Pancreas (tissue), 10 donors: Measurements from ENCODE around the gene MOB3B. TPM values are rescaled to one million over a fixed set of nuclear protein-coding genes. Genes with fewer than 3 reads are reported as not detected.

Source experiments
- ATAC-seq, 4 donors: fragments of 200-7000 bp; cut with Tn5 transposase; one replicate each; pipeline versions ENCODE4 v1.8.0 to v1.9.1; 2020; ENCODE audit warnings: mild to moderate bottlenecking in 4 of 4, moderate library complexity in 4 of 4
- DNase-seq, 6 donors: peaks; one replicate each; pipeline ENCODE4 v3.0.0-alpha.2; 2020
- FAIRE-seq: peaks from 2 replicates; lab custom pipeline; 2012; peaks lifted over from hg19 to GRCh38; lab: Jason Lieb, UNC
- H3K27ac ChIP-seq, 4 donors: fragments of 200-600 bp; sonication (generic); 1 replicate in 3 of 4; 2 replicates in 1 of 4; pipeline versions ENCODE4 v1.5.0 to v1.8.0; 2020
- H3K27me3 ChIP-seq, 4 donors: fragments of 200-600 bp; one replicate each; pipeline ENCODE4 v1.8.0; 2021
- H3K36me3 ChIP-seq, 3 donors: fragments of 200-600 bp; sonication (generic) in 1 of 3; one replicate each; pipeline versions ENCODE4 v1.5.0 to v1.8.0; 2020 to 2021
- H3K4me1 ChIP-seq, 3 donors: fragments of 200-600 bp; one replicate each; pipeline ENCODE4 v1.8.0; 2021
- H3K4me3 ChIP-seq, 4 donors: fragments of 200-600 bp; sonication (generic) in 2 of 4; one replicate each; pipeline versions ENCODE4 v1.5.0 to v1.8.0; 2020 to 2021
- H3K9me3 ChIP-seq, 4 donors: fragments of 200-600 bp; one replicate each; pipeline ENCODE4 v1.8.0; 2021
- CTCF ChIP-seq, 4 donors: fragments of 200-600 bp; sonication (generic) in 3 of 4; IDR thresholded peaks; one replicate each; pipeline versions ENCODE4 v1.5.0 to v1.8.0; 2021; ENCODE audit warnings: antibody characterized with exemption in 4 of 4
- WGBS, 2 donors: extraction: QIAGEN DNeasy Blood & Tissue Kit; methylation state at CpG; one replicate each; pipeline ENCODE4 v1.1.7; 2013; 5-methylcytosine and 5-hydroxymethylcytosine counted together
- intact Hi-C, 3 donors: fragments of 100-400 bp; cut with DNase I; formaldehyde crosslinking; loops; one replicate each; pipeline versions ENCODE4 v1.11.1 to v1.14.2; 2022
- polyA plus RNA-seq, 2 donors: library from polyadenylated mRNA; stranded (reverse); fragments of 200-250 nt; gene quantifications; one replicate each; pipeline ENCODE4 v1.2.3, GENCODE V29; 2013
- total RNA-seq, 6 donors: library from RNA; stranded (reverse); fragmentation: NEBNext Ultra II Directional in 4 of 6; extraction: Animal tissue kit (Norgen Biotek cat#: 25700) in 4 of 6; gene quantifications; one replicate each; pipeline versions ENCODE4 v1.2.1 to v1.2.4, GENCODE V29; 2021 to 2023
- donor health status: healthy with polysubstance abuse.
- donor health status: DM: no; HTN: no; CAD: no; lungs with moderate emphysema.
- donor health status: DM: no; HTN: no; CAD: no.
- donor health status: control.
- donor health status: control.
- donor health status: Bipolar disorder and iron deficiency.
- donor health status: DM: yes; HTN: yes; CAD: no.
- donor health status: DM: no; HTN: no; CAD: no.
- donor health status: DM: no; HTN: no; CAD: no.
- donor health status: DM: yes; HTN: yes; CAD: no.

MOB3B gene
- total and polyA plus RNA-seq, 8 donors: 1.4 to 10.5 (median 4.0) TPM

DNA sequence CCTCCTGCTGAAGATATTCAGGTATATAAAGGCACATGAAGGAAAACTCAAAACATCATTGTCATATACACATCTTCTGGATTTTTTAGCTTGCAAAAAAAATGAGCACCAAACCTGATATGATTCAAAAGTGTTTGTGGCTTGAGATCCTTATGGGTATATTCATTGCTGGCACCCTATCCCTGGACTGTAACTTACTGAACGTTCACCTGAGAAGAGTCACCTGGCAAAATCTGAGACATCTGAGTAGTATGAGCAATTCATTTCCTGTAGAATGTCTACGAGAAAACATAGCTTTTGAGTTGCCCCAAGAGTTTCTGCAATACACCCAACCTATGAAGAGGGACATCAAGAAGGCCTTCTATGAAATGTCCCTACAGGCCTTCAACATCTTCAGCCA is 5.4 kb downstream of the MOB3B start, which contains the start of gene IFNK:
IFNK (plus strand) TSS at position 55 of the 400 bp plus-strand sequence; CDS start at position 102, 47 bp downstream.
- peaks cover 0 to 8% (median 7%) of the 10 kb centered on the region in 3 donors for H3K4me1 ChIP-seq
- H3K27ac ChIP-seq: no peak within 1 kb of the TSS
- WGBS, 2 donors: 86 to 91% methylated on average over 2 of the region's 2 CpGs
- H3K4me3 ChIP-seq: no peak within 1 kb of the TSS
- DNase-seq (no peak), FAIRE-seq (no peak), ATAC-seq (no peak)
- no peaks in the 10 kb centered on the region for H3K36me3 ChIP-seq
- no peaks in the 10 kb centered on the region for H3K27me3 ChIP-seq
- intact Hi-C loops: no loop called here
- no peak for TF ChIP-seq CTCF (IDR thresholded peaks at IDR 0.05)
- no peaks in the 10 kb centered on the region for H3K9me3 ChIP-seq

DNA sequence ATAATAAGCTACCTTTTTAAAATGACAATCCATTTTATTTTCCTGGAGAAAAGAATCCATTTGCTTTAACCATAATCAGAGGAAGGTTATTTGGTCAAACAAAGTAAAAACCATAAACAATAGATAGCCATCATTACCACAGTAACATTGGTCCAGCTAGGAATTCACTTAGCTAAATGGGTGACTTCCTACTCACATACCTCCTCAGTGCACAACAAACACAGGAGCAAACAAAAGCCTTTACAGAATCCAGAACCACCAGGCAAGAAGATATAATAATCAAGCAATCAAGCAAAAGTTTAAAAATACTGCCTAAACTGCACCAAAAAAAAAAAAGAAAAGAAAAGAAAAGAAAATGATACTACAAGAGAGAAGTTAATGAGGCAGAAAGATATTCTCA is 6.5 kb downstream of the MOB3B start:
- Histone ChIP-seq H3K9me3 (no peaks in the 10 kb centered on the region), H3K27me3 (no peaks in the 10 kb centered on the region), H3K4me3 (no peak overlapping the region), H3K4me1 (peaks cover 0 to 8% (median 7%) of the 10 kb centered on the region in 3 donors), H3K36me3 (no peaks in the 10 kb centered on the region), H3K27ac (no peak overlapping the region)
- ATAC-seq (no peak), DNase-seq (no peak), FAIRE-seq (no peak)
- intact Hi-C loops: no loop called here
- no peak for TF ChIP-seq CTCF (IDR thresholded peaks at IDR 0.05)

DNA sequence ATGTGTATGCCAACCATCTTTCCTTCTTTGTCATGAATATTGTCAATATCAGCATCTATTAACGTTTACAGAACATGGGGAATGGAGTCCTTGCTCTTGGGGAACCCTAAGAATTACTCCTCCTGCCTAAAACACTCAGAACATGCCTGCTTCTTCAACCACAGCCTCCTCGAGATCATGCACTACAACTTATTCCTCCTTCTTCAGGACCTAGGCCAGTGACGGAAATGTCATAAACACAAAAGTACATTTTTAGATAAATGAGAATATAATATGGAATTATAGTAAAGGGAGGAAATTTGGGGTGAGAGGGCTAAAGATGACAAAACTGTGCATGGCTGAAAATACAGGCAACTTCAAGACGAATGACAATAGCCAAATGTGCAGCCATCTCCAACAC is 8.6 kb downstream of the MOB3B start:
- 81 to 83% methylated on average over 4 of the region's 4 CpGs for WGBS, 2 donors
- H3K9me3 ChIP-seq: no peaks in the 10 kb centered on the region
- no peak overlapping the region for H3K4me3 ChIP-seq
- no peak overlapping the region for H3K27ac ChIP-seq
- H3K27me3 ChIP-seq: no peaks in the 10 kb centered on the region
- H3K4me1 ChIP-seq: peaks cover 0 to 3% (median 0%) of the 10 kb centered on the region in 3 donors
- TF ChIP-seq CTCF (IDR thresholded peaks at IDR 0.05): no peak
- DNase-seq: no peak
- FAIRE-seq: no peak
- intact Hi-C loops: no loop called here
- H3K36me3 ChIP-seq: no peaks in the 10 kb centered on the region
- ATAC-seq: no peak

GRCh38 chr9:27519466-27520465 is 9.8 kb downstream of the MOB3B start:
- Histone ChIP-seq H3K27ac (no peak overlapping the region), H3K36me3 (no peaks in the 10 kb centered on the region), H3K4me3 (no peak overlapping the region), H3K27me3 (no peaks in the 10 kb centered on the region), H3K9me3 (no peaks in the 10 kb centered on the region), H3K4me1 (no peaks in the 10 kb centered on the region)
- FAIRE-seq: no peak
- intact Hi-C loops: loop anchor here in 1 of 3 donors (10.0 kb wide), 1 partner anchor 75 kb away; no protein-coding TSS in a partner anchor
- DNase-seq: no peak
- ATAC-seq: no peak
- WGBS, 2 donors: 86 to 87% methylated on average over 10 of the region's 10 CpGs
- TF ChIP-seq CTCF (IDR thresholded peaks at IDR 0.05): no peak
